OCI-LY1 (cell line): ENCODE results near the gene GSG1L.

Experiments
- H2AFZ ChIP-seq: fragments of 200-600 bp; sonication (generic), shearing (Covaris generic); 2 replicates; pipeline ENCODE4 v1.6.0; 2014; ENCODE audit warnings: antibody characterized with exemption, mild to moderate bottlenecking, low read length
- H3F3A ChIP-seq: fragments of 200-600 bp; sonication (generic), shearing (Covaris generic); 2 replicates; pipeline ENCODE4 v1.6.0; 2014; ENCODE audit warnings: mild to moderate bottlenecking, antibody characterized with exemption, low read length, moderate library complexity; ENCODE audit not compliant: insufficient read depth
- H3K27ac ChIP-seq: fragments of 200-600 bp; sonication (generic); 2 replicates; pipeline ENCODE4 v1.5.1; 2014; ENCODE audit warnings: low read length, mixed run types, mild to moderate bottlenecking, low read depth; ENCODE audit not compliant: poor library complexity, severe bottlenecking
- H3K27me3 ChIP-seq: fragments of 200-600 bp; sonication (generic); 2 replicates; pipeline ENCODE4 v1.6.0; 2014; ENCODE audit warnings: antibody characterized with exemption, mild to moderate bottlenecking, low read length, moderate library complexity; ENCODE audit not compliant: insufficient read depth
- H3K36me3 ChIP-seq: fragments of 200-600 bp; sonication (generic); 2 replicates; pipeline ENCODE4 v1.6.1; 2014; ENCODE audit warnings: mild to moderate bottlenecking, antibody characterized with exemption, low read length, moderate library complexity, mixed read lengths; ENCODE audit not compliant: insufficient read depth
- H3K4me1 ChIP-seq: fragments of 200-600 bp; sonication (generic); 2 replicates; pipeline ENCODE4 v1.5.1; 2014; ENCODE audit warnings: mild to moderate bottlenecking, low read length, moderate library complexity; ENCODE audit not compliant: insufficient read depth, severe bottlenecking
- H3K4me2 ChIP-seq: fragments of 200-600 bp; sonication (generic), shearing (Covaris generic); 2 replicates; pipeline ENCODE4 v1.6.1; 2014; ENCODE audit warnings: low read length
- H3K4me3 ChIP-seq: fragments of 200-600 bp; sonication (generic); 2 replicates; pipeline ENCODE4 v1.5.1; 2014; ENCODE audit warnings: low read length, low read depth, mild to moderate bottlenecking, mixed read lengths; ENCODE audit not compliant: poor library complexity, severe bottlenecking
- H3K79me2 ChIP-seq: fragments of 200-600 bp; shearing (Covaris generic); 2 replicates; pipeline ENCODE4 v1.6.1; 2016; ENCODE audit warnings: mixed run types, low read length, mixed read lengths; ENCODE audit not compliant: insufficient read depth
- H3K9ac ChIP-seq: fragments of 200-600 bp; sonication (generic), shearing (Covaris generic); 2 replicates; pipeline ENCODE4 v1.6.1; 2014; ENCODE audit warnings: mild to moderate bottlenecking, low read length, mixed read lengths
- H3K9me2 ChIP-seq: fragments of 200-600 bp; sonication (generic), shearing (Covaris generic); 2 replicates; pipeline ENCODE4 v1.6.1; 2014; ENCODE audit warnings: low read depth, mild to moderate bottlenecking, low read length, mixed read lengths
- H3K9me3 ChIP-seq: fragments of 200-600 bp; shearing (Covaris generic); 2 replicates; pipeline ENCODE4 v1.6.1; 2014; ENCODE audit warnings: low read length, mixed read lengths
- H4K20me1 ChIP-seq: fragments of 200-600 bp; sonication (generic), shearing (Covaris generic); 2 replicates; pipeline ENCODE4 v1.6.0; 2016; ENCODE audit warnings: mild to moderate bottlenecking, low read length; ENCODE audit not compliant: insufficient read depth
- EZH2 ChIP-seq: fragments of 200-600 bp; sonication (generic), shearing (Covaris generic); IDR thresholded peaks from 2 replicates; pipeline ENCODE4 v1.8.0; 2017; ENCODE audit warnings: borderline replicate concordance, mixed run types, mild to moderate bottlenecking, antibody characterized with exemption, low read length, moderate library complexity, mixed read lengths
- TF ChIP-seq, protein P1 (sequence below): fragments of 200-600 bp; sonication (generic), shearing (Covaris generic); IDR thresholded peaks from 2 replicates; pipeline ENCODE4 v1.5.1; 2017; ENCODE audit warnings: mild to moderate bottlenecking, antibody characterized with exemption, low read length, moderate library complexity, mixed read lengths

GSG1L gene

DNA sequence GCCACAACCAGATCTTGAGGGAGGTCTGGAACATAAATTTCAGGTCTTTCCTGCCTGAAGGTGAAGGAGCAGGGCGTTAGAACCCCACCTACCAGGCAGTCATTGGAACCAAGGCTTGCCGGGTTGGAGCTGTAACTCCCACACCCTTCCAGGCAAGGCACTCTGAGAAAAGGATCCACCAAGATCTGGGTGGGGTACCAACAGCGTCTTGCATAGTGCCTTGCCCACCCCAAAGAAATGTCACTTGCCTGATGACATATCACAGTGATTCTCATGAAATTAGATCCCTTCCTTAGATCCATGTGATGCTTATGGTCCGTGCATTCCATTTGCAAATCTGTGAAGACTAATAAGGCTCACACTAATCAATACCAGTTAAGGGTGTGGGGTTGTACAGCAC, 312.3 kb downstream of the GSG1L start:
- H3K9me2 ChIP-seq, result no peaks in the 10 kb centered on the region
- H3K27me3 ChIP-seq, result no peaks in the 10 kb centered on the region
- H3F3A ChIP-seq, result no peaks in the 10 kb centered on the region
- no peak overlapping the region for H2AFZ ChIP-seq
- H3K9ac ChIP-seq, result no peak overlapping the region
- no peaks in the 10 kb centered on the region for H3K79me2 ChIP-seq
- H3K4me3 ChIP-seq, result no peak overlapping the region
- no peaks in the 10 kb centered on the region for H4K20me1 ChIP-seq
- H3K9me3 ChIP-seq, result no peaks in the 10 kb centered on the region
- no peak overlapping the region for H3K27ac ChIP-seq
- peaks cover 7% of the 10 kb centered on the region for H3K4me1 ChIP-seq
- no peak overlapping the region for H3K4me2 ChIP-seq
- no peaks in the 10 kb centered on the region; the same call in 1 of the 2 replicates for H3K36me3 ChIP-seq
- TF ChIP-seq, protein P1, sequence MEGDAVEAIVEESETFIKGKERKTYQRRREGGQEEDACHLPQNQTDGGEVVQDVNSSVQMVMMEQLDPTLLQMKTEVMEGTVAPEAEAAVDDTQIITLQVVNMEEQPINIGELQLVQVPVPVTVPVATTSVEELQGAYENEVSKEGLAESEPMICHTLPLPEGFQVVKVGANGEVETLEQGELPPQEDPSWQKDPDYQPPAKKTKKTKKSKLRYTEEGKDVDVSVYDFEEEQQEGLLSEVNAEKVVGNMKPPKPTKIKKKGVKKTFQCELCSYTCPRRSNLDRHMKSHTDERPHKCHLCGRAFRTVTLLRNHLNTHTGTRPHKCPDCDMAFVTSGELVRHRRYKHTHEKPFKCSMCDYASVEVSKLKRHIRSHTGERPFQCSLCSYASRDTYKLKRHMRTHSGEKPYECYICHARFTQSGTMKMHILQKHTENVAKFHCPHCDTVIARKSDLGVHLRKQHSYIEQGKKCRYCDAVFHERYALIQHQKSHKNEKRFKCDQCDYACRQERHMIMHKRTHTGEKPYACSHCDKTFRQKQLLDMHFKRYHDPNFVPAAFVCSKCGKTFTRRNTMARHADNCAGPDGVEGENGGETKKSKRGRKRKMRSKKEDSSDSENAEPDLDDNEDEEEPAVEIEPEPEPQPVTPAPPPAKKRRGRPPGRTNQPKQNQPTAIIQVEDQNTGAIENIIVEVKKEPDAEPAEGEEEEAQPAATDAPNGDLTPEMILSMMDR, result no peak
- TF ChIP-seq EZH2, result no peak

DNA sequence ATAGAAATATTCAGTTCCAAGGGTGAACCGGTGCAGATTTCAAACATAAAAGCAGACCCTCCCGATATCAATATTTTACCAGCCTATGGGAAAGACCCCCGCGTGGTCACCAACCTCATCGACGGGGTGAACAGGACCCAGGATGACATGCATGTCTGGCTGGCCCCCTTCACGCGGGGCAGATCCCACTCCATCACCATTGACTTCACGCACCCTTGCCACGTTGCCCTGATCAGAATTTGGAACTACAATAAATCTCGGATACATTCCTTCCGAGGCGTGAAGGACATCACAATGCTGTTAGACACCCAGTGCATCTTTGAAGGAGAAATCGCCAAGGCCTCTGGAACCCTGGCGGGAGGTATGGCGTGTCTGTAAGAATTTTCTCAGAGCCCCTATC, 313.6 kb downstream of the GSG1L start:
- no peak overlapping the region for H2AFZ ChIP-seq
- no peaks in the 10 kb centered on the region for H3F3A ChIP-seq
- no peak overlapping the region for H3K27ac ChIP-seq
- H3K27me3 ChIP-seq, result no peaks in the 10 kb centered on the region
- H3K9ac ChIP-seq, result no peak overlapping the region
- no peaks in the 10 kb centered on the region for H3K79me2 ChIP-seq
- H3K4me1 ChIP-seq, result peaks cover 7% of the 10 kb centered on the region
- TF ChIP-seq, protein P1, result no peak
- TF ChIP-seq EZH2, result no peak
- no peaks in the 10 kb centered on the region for H3K9me3 ChIP-seq
- no peaks in the 10 kb centered on the region for H3K9me2 ChIP-seq
- H3K4me2 ChIP-seq, result no peak overlapping the region
- H3K36me3 ChIP-seq, result no peaks in the 10 kb centered on the region; the same call in 1 of the 2 replicates
- no peak overlapping the region for H3K4me3 ChIP-seq
- no peaks in the 10 kb centered on the region for H4K20me1 ChIP-seq

DNA sequence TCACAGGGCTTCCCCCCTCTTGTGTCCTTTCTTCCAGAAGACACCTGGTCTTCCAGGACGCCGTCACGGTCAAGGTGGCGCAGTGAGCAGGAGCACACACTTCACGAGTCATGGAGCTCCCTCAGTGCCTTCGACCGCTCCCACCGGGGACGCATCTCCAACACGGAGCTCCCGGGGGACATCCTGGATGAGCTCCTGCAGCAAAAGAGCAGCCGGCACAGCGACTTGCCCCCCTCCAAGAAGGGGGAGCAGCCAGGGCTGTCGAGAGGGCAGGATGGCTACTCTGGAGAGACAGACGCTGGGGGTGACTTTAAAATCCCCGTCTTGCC, 314.0 kb downstream of the GSG1L start:
- Histone ChIP-seq H4K20me1 (no peaks in the 10 kb centered on the region), H3F3A (no peaks in the 10 kb centered on the region), H3K4me3 (no peak overlapping the region), H3K27me3 (no peaks in the 10 kb centered on the region), H3K9me3 (no peaks in the 10 kb centered on the region), H3K79me2 (no peaks in the 10 kb centered on the region), H2AFZ (no peak overlapping the region), H3K27ac (no peak overlapping the region), H3K4me2 (no peak overlapping the region), H3K4me1 (peaks cover 7% of the 10 kb centered on the region), H3K9ac (no peak overlapping the region), H3K36me3 (no peaks in the 10 kb centered on the region; the same call in 1 of the 2 replicates), H3K9me2 (no peaks in the 10 kb centered on the region)
- TF ChIP-seq, protein P1, result no peak
- TF ChIP-seq EZH2, result no peak
